Upper lobe of left lung (tissue), 6 donors: ENCODE data around the gene TUBB2A. TPM values are rescaled to one million over a fixed set of nuclear protein-coding genes. Genes with fewer than 3 reads are reported as not detected.
A peak's percentile ranks its signal among the peaks of the same experiment; 100 is the strongest.
"Not testable (repeated sequence)": the region's sequence is repeated elsewhere in the genome, so short reads cannot be mapped to it uniquely, and the experiment has no call there.

ENCODE experiments used
- ATAC-seq, 2 donors: fragments of 200-7000 bp; cut with Tn5 transposase; one replicate each; pipeline ENCODE4 v1.9.1; 2022; ENCODE audit warnings: mild to moderate bottlenecking in 2 of 2, moderate library complexity in 2 of 2; ENCODE audit not compliant: low FRiP score in 2 of 2
- DNase-seq, 2 donors: peaks; one replicate each; pipeline ENCODE4 v3.0.0-alpha.2; 2019 to 2020
- H3K27ac ChIP-seq, 4 donors: fragments of 200-600 bp; sonication (generic); one replicate each; pipeline ENCODE4 v1.5.1; 2016 to 2019
- H3K27me3 ChIP-seq, 4 donors: fragments of 200-600 bp; sonication (generic); one replicate each; pipeline ENCODE4 v1.5.1; 2017 to 2019
- H3K36me3 ChIP-seq, 4 donors: fragments of 200-600 bp; sonication (generic); one replicate each; pipeline ENCODE4 v1.5.1; 2016 to 2019
- H3K4me1 ChIP-seq, 4 donors: fragments of 200-600 bp; sonication (generic); one replicate each; pipeline ENCODE4 v1.5.1; 2018 to 2019
- H3K4me3 ChIP-seq, 4 donors: fragments of 200-600 bp; sonication (generic); one replicate each; pipeline ENCODE4 v1.5.1; 2017 to 2019; ENCODE audit warnings: mild to moderate bottlenecking in 2 of 4, moderate library complexity in 1 of 4
- H3K9me3 ChIP-seq, 4 donors: fragments of 200-600 bp; sonication (generic); one replicate each; pipeline ENCODE4 v1.5.1; 2018 to 2019
- EP300 ChIP-seq, 4 donors: sonication (generic); formaldehyde crosslinking; IDR thresholded peaks; one replicate each; pipeline ENCODE4 v1.5.1; 2017; ENCODE audit warnings: antibody characterized with exemption in 4 of 4, control low read depth in 2 of 4
- POLR2A ChIP-seq, 4 donors: fragments of 450-650 bp; IDR thresholded peaks; one replicate each; pipeline ENCODE4 v1.5.1; 2016 to 2017; ENCODE audit warnings: antibody characterized with exemption in 4 of 4, mild to moderate bottlenecking in 2 of 4
- POLR2AphosphoS5 ChIP-seq, 2 donors: sonication (generic); formaldehyde crosslinking; IDR thresholded peaks; one replicate each; pipeline ENCODE4 v1.5.1; 2017; ENCODE audit warnings: antibody characterized with exemption in 2 of 2
- WGBS, 2 donors: methylation state at CpG; one replicate each; pipeline ENCODE4 v1.1.5; 2017 to 2018; 5-methylcytosine and 5-hydroxymethylcytosine counted together
- total RNA-seq, 6 donors: library from RNA; depleted of rRNA in 4 of 6; stranded (reverse); fragments of >200 nt in 4 of 6; gene quantifications; one replicate each; pipeline versions ENCODE4 v1.1.0 to v1.2.1, GENCODE V29; 2016 to 2021
- TF ChIP-seq, protein P1 (sequence below), 6 experiments: fragments of 450-650 bp in 4 of 6; fragments of 200-600 bp in 2 of 6; sonication (generic) in 2 of 6; IDR thresholded peaks; one replicate each; pipeline ENCODE4 v1.5.1; 2016 to 2019; ENCODE audit warnings: antibody characterized with exemption in 6 of 6
- donor health status: DM: no; HTN: no; CAD: no; lungs with moderate emphysema.
- donor health status: DM: no; HTN: yes; CAD: no; lungs with severe emphysema.

Gene TUBB2A
- total RNA-seq, 6 donors from 2014 or later = 6.3 to 29.5 (median 15.1) TPM

GRCh38 chr6:3183066-3183465 is 25.7 kb upstream of the TUBB2A start:
- whole genome bisulfite sequencing, 2 donors = 70% methylated on average over 4 of the region's 4 CpGs

GRCh38 chr6:3181105-3181504 is 23.8 kb upstream of the TUBB2A start:
- no peak overlapping the region for H3K27ac ChIP-seq
- H3K9me3 ChIP-seq = no peaks in the 10 kb centered on the region
- ATAC-seq (no peak), DNase-seq (no peak)
- WGBS, 2 donors = 70 to 83% methylated on average over 2 of the region's 2 CpGs
- H3K27me3 ChIP-seq = no peaks in the 10 kb centered on the region
- H3K36me3 ChIP-seq = no peaks in the 10 kb centered on the region
- no peak overlapping the region for H3K4me3 ChIP-seq
- H3K4me1 ChIP-seq = no peaks in the 10 kb centered on the region
- TF ChIP-seq EP300 (IDR thresholded peaks at IDR 0.05) (no peak), POLR2A (IDR thresholded peaks at IDR 0.05) (no peak), POLR2AphosphoS5 (IDR thresholded peaks at IDR 0.05) (no peak)
- TF ChIP-seq, protein P1, sequence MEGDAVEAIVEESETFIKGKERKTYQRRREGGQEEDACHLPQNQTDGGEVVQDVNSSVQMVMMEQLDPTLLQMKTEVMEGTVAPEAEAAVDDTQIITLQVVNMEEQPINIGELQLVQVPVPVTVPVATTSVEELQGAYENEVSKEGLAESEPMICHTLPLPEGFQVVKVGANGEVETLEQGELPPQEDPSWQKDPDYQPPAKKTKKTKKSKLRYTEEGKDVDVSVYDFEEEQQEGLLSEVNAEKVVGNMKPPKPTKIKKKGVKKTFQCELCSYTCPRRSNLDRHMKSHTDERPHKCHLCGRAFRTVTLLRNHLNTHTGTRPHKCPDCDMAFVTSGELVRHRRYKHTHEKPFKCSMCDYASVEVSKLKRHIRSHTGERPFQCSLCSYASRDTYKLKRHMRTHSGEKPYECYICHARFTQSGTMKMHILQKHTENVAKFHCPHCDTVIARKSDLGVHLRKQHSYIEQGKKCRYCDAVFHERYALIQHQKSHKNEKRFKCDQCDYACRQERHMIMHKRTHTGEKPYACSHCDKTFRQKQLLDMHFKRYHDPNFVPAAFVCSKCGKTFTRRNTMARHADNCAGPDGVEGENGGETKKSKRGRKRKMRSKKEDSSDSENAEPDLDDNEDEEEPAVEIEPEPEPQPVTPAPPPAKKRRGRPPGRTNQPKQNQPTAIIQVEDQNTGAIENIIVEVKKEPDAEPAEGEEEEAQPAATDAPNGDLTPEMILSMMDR (IDR thresholded peaks at IDR 0.05) = no peak

More at GRCh38 chr6:3183066-3183465, 25.7 kb upstream of the TUBB2A start:
- TF ChIP-seq, protein P1 (IDR thresholded peaks at IDR 0.05) = no peak
- TF ChIP-seq POLR2A (IDR thresholded peaks at IDR 0.05) (no peak), EP300 (IDR thresholded peaks at IDR 0.05) (no peak), POLR2AphosphoS5 (IDR thresholded peaks at IDR 0.05) (no peak)
- H3K27me3 ChIP-seq = no peaks in the 10 kb centered on the region
- no peak overlapping the region for H3K4me3 ChIP-seq
- ATAC-seq = no peak
- no peak overlapping the region for H3K27ac ChIP-seq
- no peaks in the 10 kb centered on the region for H3K4me1 ChIP-seq
- H3K9me3 ChIP-seq = no peaks in the 10 kb centered on the region
- H3K36me3 ChIP-seq = no peaks in the 10 kb centered on the region
- no peak for DNase-seq

DNA sequence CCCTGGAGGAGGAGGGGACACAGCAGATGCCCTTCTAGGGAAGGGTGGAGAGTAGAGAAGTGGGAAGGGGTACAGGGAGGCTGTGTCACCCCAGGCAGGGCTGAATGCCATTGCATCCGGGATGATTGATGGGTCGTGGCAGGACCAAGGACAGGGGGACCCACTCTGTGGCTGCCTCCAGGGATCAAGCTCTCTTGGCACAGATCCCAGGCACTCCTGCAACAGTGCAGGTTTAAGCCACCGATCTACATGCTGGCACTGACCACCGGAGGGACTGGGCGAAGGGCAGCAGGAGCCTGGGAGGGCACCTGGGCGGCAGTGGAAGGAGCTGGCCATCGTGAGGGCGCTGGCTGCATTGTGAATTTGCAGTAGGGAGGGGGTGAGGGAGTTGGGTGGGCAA is 22.6 kb upstream of the TUBB2A start:
- not testable (repeated sequence) for H3K4me3 ChIP-seq, DNase-seq, H3K36me3 ChIP-seq, H3K4me1 ChIP-seq, H3K27ac ChIP-seq, H3K27me3 ChIP-seq, H3K9me3 ChIP-seq
- 73% methylated on average over 3 of the region's 8 CpGs; no CpG with 5 or more reads in 1 of the 2 donors for WGBS, 2 donors
- peak; percentile 28 to 41 for ATAC-seq

GRCh38 chr6:3178666-3179065 is 21.3 kb upstream of the TUBB2A start:
- H3K27me3 ChIP-seq, DNase-seq, H3K4me1 ChIP-seq, H3K9me3 ChIP-seq, H3K36me3 ChIP-seq, H3K27ac ChIP-seq, ATAC-seq, H3K4me3 ChIP-seq: not testable (repeated sequence)
- WGBS, 2 donors = 86 to 100% methylated on average over 1 to 4 of the region's 8 CpGs

- H3K9me3 ChIP-seq = no peaks in the 10 kb centered on the region
- DNase-seq = peak; percentile 43 to 59
- no peaks in the 10 kb centered on the region for H3K4me1 ChIP-seq
- no peaks in the 10 kb centered on the region for H3K27me3 ChIP-seq
- 60 to 90% methylated on average over 4 to 22 of the region's 22 CpGs for WGBS, 2 donors
- TF ChIP-seq, protein P1 (IDR thresholded peaks at IDR 0.05) = no peak
- TF ChIP-seq EP300 (IDR thresholded peaks at IDR 0.05) = no peak
- TF ChIP-seq POLR2AphosphoS5 (IDR thresholded peaks at IDR 0.05) = no peak
- no peak for TF ChIP-seq POLR2A (IDR thresholded peaks at IDR 0.05)
- H3K27ac ChIP-seq = no peak overlapping the region
- H3K4me3 ChIP-seq = no peak overlapping the region
- H3K36me3 ChIP-seq = no peaks in the 10 kb centered on the region
- ATAC-seq = peak; percentile 63 to 87
Observed at GRCh38 chr6:3176562-3177355, 19.4 kb upstream of the TUBB2A start.
